ENCODE results near the gene ARAF. TPM values are rescaled to one million over a fixed set of nuclear protein-coding genes. Genes with fewer than 3 reads are reported as not detected.
"Not testable (repeated sequence)": the region's sequence is repeated elsewhere in the genome, so short reads cannot be mapped to it uniquely, and the experiment has no call there.

Gene ARAF
- polyA plus RNA-seq, 1 experiment, result 62.3 TPM

DNA sequence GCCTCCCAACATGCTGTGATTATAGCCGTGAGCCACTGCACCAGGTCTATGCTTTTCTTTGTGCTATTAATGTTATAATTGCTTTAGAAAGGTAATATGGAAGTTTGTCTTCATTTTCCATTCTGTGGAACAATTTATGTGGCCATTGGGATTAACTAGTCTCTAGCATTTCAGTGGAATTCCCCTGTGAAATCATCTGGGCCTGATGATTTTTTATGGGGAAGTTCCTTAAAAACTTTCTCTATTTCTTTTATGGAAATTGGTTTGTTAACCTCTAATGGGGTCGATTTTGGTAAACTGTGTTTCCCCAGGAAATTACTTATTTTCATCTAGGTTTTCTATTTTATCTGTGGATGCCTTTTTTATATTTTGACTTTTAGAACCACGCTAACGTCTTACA is 32.5 kb downstream of the ARAF start:
- CTCF ChIA-PET, result no interaction called here
- no peak for TF ChIP-seq CTCF (IDR thresholded peaks at IDR 0.05; ENCODE audit: insufficient read depth, low read depth, low read length)
- POLR2A ChIA-PET, result no interaction called here
- Histone ChIP-seq H3K27me3 (ENCODE audit: control insufficient read depth, insufficient read depth, low read length) (no peaks in the 10 kb centered on the region), H3K36me3 (ENCODE audit: control insufficient read depth, insufficient read depth, low read length) (no peaks in the 10 kb centered on the region), H3K4me3 (ENCODE audit: low read depth, low read length) (no peak overlapping the region)
- no peak for DNase-seq (ENCODE audit: low read depth)

DNA sequence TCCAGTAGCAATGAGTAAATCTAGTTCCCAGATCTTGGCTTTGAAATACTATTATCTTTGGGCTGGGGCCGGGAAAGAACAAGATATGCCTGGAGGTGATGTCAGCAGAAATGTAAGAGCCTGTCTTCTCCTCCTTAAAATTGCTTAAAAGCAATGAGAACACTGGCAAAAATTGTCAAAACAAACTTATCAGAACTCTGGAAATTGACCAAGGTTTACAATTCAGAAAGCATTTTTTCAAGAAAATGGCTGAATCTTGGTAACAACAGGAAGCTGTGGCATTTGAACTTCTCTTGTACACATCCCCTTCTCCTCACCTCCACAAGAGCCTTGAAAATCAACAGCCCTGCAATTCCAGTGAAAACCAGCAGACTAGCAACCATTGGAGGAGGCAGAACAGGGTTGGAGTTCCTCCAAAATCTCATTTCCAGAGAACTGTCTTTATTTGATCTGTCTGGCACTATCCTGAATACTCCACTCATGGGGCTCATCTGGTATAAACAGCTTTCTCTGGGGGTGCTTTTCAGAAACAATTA is 34.8 kb downstream of the ARAF start:
- CTCF ChIA-PET, result interaction anchor here (0.5 to 1.0 kb wide), 2 partner anchors 18 to 48 kb away, joined by 3 to 4 read pairs; no protein-coding TSS in a partner anchor

DNA sequence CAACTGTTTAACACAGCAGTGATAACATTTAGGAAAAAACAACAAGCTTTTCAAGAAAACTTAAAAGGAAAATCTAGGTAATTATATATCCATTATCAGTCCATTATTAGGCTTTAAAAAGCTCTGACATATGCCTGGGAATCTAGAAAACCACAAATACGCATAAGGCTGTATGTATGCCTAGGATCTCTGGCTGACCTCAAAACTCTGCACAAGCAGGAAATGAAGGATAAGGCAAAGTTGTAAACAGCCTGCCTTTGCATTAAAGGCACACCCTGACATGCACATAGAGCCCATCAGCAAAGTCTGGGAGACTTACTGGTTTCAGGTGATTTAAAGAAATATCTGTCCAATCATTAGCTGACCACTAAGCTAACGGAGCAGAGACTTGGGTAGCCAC is 35.3 kb downstream of the ARAF start:
- ChIA-PET CTCF (interaction anchor here (0.5 kb wide), 1 partner anchor 18 kb away, joined by 4 read pairs; no protein-coding TSS in a partner anchor), POLR2A (no interaction called here)
- DNase-seq (ENCODE audit: low read depth), result no peak
- no peak for TF ChIP-seq CTCF (IDR thresholded peaks at IDR 0.05; ENCODE audit: insufficient read depth, low read depth, low read length)
- Histone ChIP-seq H3K27me3 (ENCODE audit: control insufficient read depth, insufficient read depth, low read length) (no peaks in the 10 kb centered on the region), H3K36me3 (ENCODE audit: control insufficient read depth, insufficient read depth, low read length) (no peaks in the 10 kb centered on the region), H3K4me3 (ENCODE audit: low read depth, low read length) (no peak overlapping the region)

More for the DNA sequence above, 34.8 kb downstream of the ARAF start:
- no peak for DNase-seq (ENCODE audit: low read depth)
- Histone ChIP-seq H3K36me3 (ENCODE audit: control insufficient read depth, insufficient read depth, low read length) (no peaks in the 10 kb centered on the region), H3K4me3 (ENCODE audit: low read depth, low read length) (no peak overlapping the region), H3K27me3 (ENCODE audit: control insufficient read depth, insufficient read depth, low read length) (no peaks in the 10 kb centered on the region)
- POLR2A ChIA-PET, result no interaction called here
- no peak for TF ChIP-seq CTCF (IDR thresholded peaks at IDR 0.05; ENCODE audit: insufficient read depth, low read depth, low read length)

GRCh38 chrX:47597222-47597621 is 36.2 kb downstream of the ARAF start:
- no peak for DNase-seq (ENCODE audit: low read depth)
- ChIA-PET CTCF (no interaction called here), POLR2A (no interaction called here)
- H3K4me3 ChIP-seq (ENCODE audit: low read depth, low read length), result no peak overlapping the region
- H3K36me3 ChIP-seq (ENCODE audit: control insufficient read depth, insufficient read depth, low read length), result no peaks in the 10 kb centered on the region
- H3K27me3 ChIP-seq (ENCODE audit: control insufficient read depth, insufficient read depth, low read length), result no peaks in the 10 kb centered on the region
- no peak for TF ChIP-seq CTCF (IDR thresholded peaks at IDR 0.05; ENCODE audit: insufficient read depth, low read depth, low read length)

DNA sequence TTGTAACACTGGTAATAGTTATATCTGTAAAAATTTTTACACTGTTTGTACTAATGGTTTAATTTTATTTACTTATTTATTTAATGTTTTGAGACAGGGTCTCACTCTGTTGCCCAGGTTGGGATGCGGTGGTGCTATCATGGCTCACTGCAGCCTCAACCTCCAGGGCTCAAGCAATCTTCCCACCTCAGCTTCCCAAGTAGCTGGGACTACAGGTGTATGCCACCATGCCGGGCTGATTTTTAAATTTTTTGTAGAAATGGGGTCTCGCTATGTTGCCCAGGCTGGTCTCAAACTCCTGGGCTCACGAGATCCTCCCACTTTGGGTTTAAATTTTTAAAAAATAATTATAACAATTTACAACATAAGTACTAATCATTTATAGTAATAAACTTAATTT is 42.1 kb downstream of the ARAF start:
- POLR2A ChIA-PET; H3K4me3 ChIP-seq (ENCODE audit: low read depth, low read length); H3K36me3 ChIP-seq (ENCODE audit: control insufficient read depth, insufficient read depth, low read length); CTCF ChIA-PET; DNase-seq (ENCODE audit: low read depth); H3K27me3 ChIP-seq (ENCODE audit: control insufficient read depth, insufficient read depth, low read length): not testable (repeated sequence)

GRCh38 chrX:47605024-47605423 is 44.0 kb downstream of the ARAF start:
- POLR2A ChIA-PET, result no interaction called here

More at GRCh38 chrX:47605024-47605423, 44.0 kb downstream of the ARAF start:
- DNase-seq (ENCODE audit: low read depth), result no peak
- TF ChIP-seq CTCF (IDR thresholded peaks at IDR 0.05; ENCODE audit: insufficient read depth, low read depth, low read length), result no peak
- H3K27me3 ChIP-seq (ENCODE audit: control insufficient read depth, insufficient read depth, low read length), result no peaks in the 10 kb centered on the region; the same call in 1 of the 2 replicates
- CTCF ChIA-PET, result no interaction called here
- H3K36me3 ChIP-seq (ENCODE audit: control insufficient read depth, insufficient read depth, low read length), result no peaks in the 10 kb centered on the region
- H3K4me3 ChIP-seq (ENCODE audit: low read depth, low read length), result no peak overlapping the region
